Natural killer cell (primary cell): ENCODE data around the gene PSTK. TPM values are rescaled to one million over a fixed set of nuclear protein-coding genes. Genes with fewer than 3 reads are reported as not detected.

Experiments
- ATAC-seq, 3 donors: fragments of 150-1000 bp in 2 of 3; fragments of 200-7000 bp in 1 of 3; cut with Tn5 transposase; 1 replicate in 1 of 3; 2 replicates in 2 of 3; pipeline ENCODE4 v1.10.0; 2021; ENCODE audit warnings: mild to moderate bottlenecking in 2 of 3, moderate library complexity in 2 of 3
- DNase-seq, 2 donors: peaks; one replicate each; pipeline versions ENCODE4 v3.0.0 to v3.0.0-alpha.2; 2013 to 2021; ENCODE audit warnings: mixed read lengths in 1 of 2
- H3K27ac ChIP-seq: one replicate; pipeline ENCODE4 v1.5.1; 2013; ENCODE audit warnings: mild to moderate bottlenecking, low read length
- H3K27me3 ChIP-seq: one replicate; pipeline ENCODE4 v1.6.1; 2013; ENCODE audit warnings: low read length; ENCODE audit not compliant: control insufficient read depth, insufficient read depth
- H3K36me3 ChIP-seq: one replicate; pipeline ENCODE4 v1.6.1; 2013; ENCODE audit warnings: low read length; ENCODE audit not compliant: control insufficient read depth, insufficient read depth
- H3K4me1 ChIP-seq: one replicate; pipeline ENCODE4 v1.6.1; 2013; ENCODE audit warnings: low read length; ENCODE audit not compliant: control insufficient read depth, insufficient read depth
- H3K4me3 ChIP-seq: one replicate; pipeline ENCODE4 v1.5.1; 2013; ENCODE audit warnings: low read length
- H3K9me3 ChIP-seq: one replicate; pipeline ENCODE4 v1.6.1; 2013; ENCODE audit warnings: low read length; ENCODE audit not compliant: control insufficient read depth, insufficient read depth
- H3K27ac Mint-ChIP-seq, 2 donors: one replicate each; pipeline ENCODE4 v1.8.0; 2022; ENCODE audit warnings: mild to moderate bottlenecking in 2 of 2, mixed read lengths in 2 of 2, moderate library complexity in 1 of 2
- H3K27me3 Mint-ChIP-seq, 2 donors: one replicate each; pipeline ENCODE4 v1.8.0; 2022; ENCODE audit warnings: low read depth in 2 of 2, mixed read lengths in 2 of 2
- H3K36me3 Mint-ChIP-seq: one replicate; pipeline ENCODE4 v1.8.0; 2022; ENCODE audit warnings: mixed read lengths
- H3K4me1 Mint-ChIP-seq, 2 donors: one replicate each; pipeline ENCODE4 v1.8.0; 2022; ENCODE audit warnings: mixed read lengths in 2 of 2
- H3K4me3 Mint-ChIP-seq: one replicate; pipeline ENCODE4 v1.8.0; 2022; ENCODE audit warnings: mild to moderate bottlenecking, moderate library complexity, mixed read lengths
- H3K9me3 Mint-ChIP-seq, 2 donors: one replicate each; pipeline ENCODE4 v1.8.0; 2022; ENCODE audit warnings: mixed read lengths in 2 of 2
- CTCF ChIP-seq: fragments of 200-600 bp; IDR thresholded peaks from one replicate; pipeline ENCODE4 v1.8.0; 2022; ENCODE audit warnings: antibody characterized with exemption
- WGBS: methylation state at CpG from one replicate; pipeline ENCODE4 v1.1.7; 2013; ENCODE audit warnings: missing lambda C conversion rate; ENCODE audit not compliant: insufficient coverage; 5-methylcytosine and 5-hydroxymethylcytosine counted together
- intact Hi-C: fragments of 100-400 bp; cut with micrococcal nuclease; formaldehyde crosslinking; loops from one replicate; pipeline ENCODE4 v1.14.2; 2022
- total RNA-seq, 4 donors: library from RNA; stranded (reverse); fragments of 120-200 nt in 1 of 4; gene quantifications; one replicate each; pipeline versions ENCODE4 v1.2.3 to v1.2.4, GENCODE V29; 2013 to 2022

The PSTK gene
- total RNA-seq, 3 donors from 2014 or later (not counting 1 experiment from before 2014, with no cell fraction given) = 10.6 to 13.8 (median 13.7) TPM

- intact Hi-C loops = loop anchor here (1.0 to 2.0 kb wide), 4 partner anchors 27 to 147 kb away; partner anchors contain the start of genes BUB3, C10orf88, FAM24B and PSTK
- no peaks in the 10 kb centered on the region for H3K9me3 Mint-ChIP-seq
- Histone ChIP-seq H3K27me3 (no peaks in the 10 kb centered on the region), H3K9me3 (no peaks in the 10 kb centered on the region), H3K27ac (peak overlapping the region; percentile 99), H3K36me3 (peaks cover 3% of the 10 kb centered on the region), H3K4me1 (peaks cover 14% of the 10 kb centered on the region), H3K4me3 (peak overlapping the region; percentile 99)
- no peak for TF ChIP-seq CTCF
- H3K27me3 Mint-ChIP-seq = no peaks in the 10 kb centered on the region
- peak overlapping the region; percentile 100 for H3K4me3 Mint-ChIP-seq
- 5% methylated on average over 29 of the region's 30 CpGs for WGBS
- ATAC-seq (peak; percentile 22 to 53 (median 34)), DNase-seq (peak; percentile 26 to 75)
- no peaks in the 10 kb centered on the region for H3K36me3 Mint-ChIP-seq
- peaks cover 53 to 55% of the 10 kb centered on the region in 2 donors for H3K4me1 Mint-ChIP-seq
- H3K27ac Mint-ChIP-seq = peak overlapping the region; percentile 99 to 100
Observed at GRCh38 chr10:123007558-123008354, 27.6 kb downstream of the PSTK start.

GRCh38 chr10:123008355-123009104 is 28.3 kb downstream of the PSTK start, which contains the start of the genes ACADSB and IKZF5:
ACADSB (plus strand) TSS chr10:123009006; CDS start chr10:123009030, 24 bp downstream.
IKZF5 (minus strand) TSS chr10:123008795; CDS start chr10:122998625, 10,170 bp downstream.
- peak within 1 kb of the TSS; percentile 100 for H3K4me3 Mint-ChIP-seq
- H3K4me1 Mint-ChIP-seq = peaks cover 53 to 55% of the 10 kb centered on the region in 2 donors
- no peaks in the 10 kb centered on the region for H3K36me3 Mint-ChIP-seq
- peak; percentile 91 to 98 (median 91) for ATAC-seq
- intact Hi-C loops = loop anchor here (1.0 to 2.0 kb wide), 4 partner anchors 28 to 146 kb away; partner anchors contain the start of genes BUB3, C10orf88, FAM24B and PSTK
- Histone ChIP-seq H3K27me3 (no peaks in the 10 kb centered on the region), H3K4me1 (peaks cover 14% of the 10 kb centered on the region), H3K36me3 (peaks cover 3% of the 10 kb centered on the region), H3K4me3 (peak within 1 kb of the TSS; percentile 99), H3K27ac (peak within 1 kb of the TSS; percentile 99), H3K9me3 (no peaks in the 10 kb centered on the region)
- peak; percentile 91 to 99 for DNase-seq
- peak within 1 kb of the TSS; percentile 99 to 100 for H3K27ac Mint-ChIP-seq
- no peak for TF ChIP-seq CTCF
- H3K9me3 Mint-ChIP-seq = no peaks in the 10 kb centered on the region
- no peaks in the 10 kb centered on the region for H3K27me3 Mint-ChIP-seq
- under 1% methylated on average over 68 of the region's 68 CpGs for WGBS

- no peaks in the 10 kb centered on the region for H3K9me3 ChIP-seq
- H3K27ac ChIP-seq = peak overlapping the region; percentile 67
- peak overlapping the region; percentile 62 for H3K4me3 ChIP-seq
- DNase-seq (peak in 1 of 2 donors; percentile 41), ATAC-seq (no peak)
- no peaks in the 10 kb centered on the region for H3K27me3 ChIP-seq
- Mint-ChIP-seq H3K27ac (peak overlapping the region; percentile 99 to 100), H3K9me3 (no peaks in the 10 kb centered on the region), H3K4me3 (peak overlapping the region; percentile 100), H3K27me3 (no peaks in the 10 kb centered on the region), H3K36me3 (no peaks in the 10 kb centered on the region), H3K4me1 (peaks cover 53 to 55% of the 10 kb centered on the region in 2 donors)
- no peak for TF ChIP-seq CTCF
- intact Hi-C loops = loop anchor here (2.0 kb wide), 1 partner anchor 130 kb away; the partner anchor contains the start of gene FAM24B
- WGBS = 2% methylated on average over 34 of the region's 34 CpGs
- H3K4me1 ChIP-seq = peaks cover 14% of the 10 kb centered on the region
- peaks cover 3% of the 10 kb centered on the region for H3K36me3 ChIP-seq
Observed at GRCh38 chr10:123009105-123009820, 29.1 kb downstream of the PSTK start.
